ENCODE data around the gene GAREM1. TPM values are rescaled to one million over a fixed set of nuclear protein-coding genes. Genes with fewer than 3 reads are reported as not detected.

Gene GAREM1
- total and polyA plus RNA-seq, 8 donors = 2.5 to 60.3 (median 16.2) TPM

DNA sequence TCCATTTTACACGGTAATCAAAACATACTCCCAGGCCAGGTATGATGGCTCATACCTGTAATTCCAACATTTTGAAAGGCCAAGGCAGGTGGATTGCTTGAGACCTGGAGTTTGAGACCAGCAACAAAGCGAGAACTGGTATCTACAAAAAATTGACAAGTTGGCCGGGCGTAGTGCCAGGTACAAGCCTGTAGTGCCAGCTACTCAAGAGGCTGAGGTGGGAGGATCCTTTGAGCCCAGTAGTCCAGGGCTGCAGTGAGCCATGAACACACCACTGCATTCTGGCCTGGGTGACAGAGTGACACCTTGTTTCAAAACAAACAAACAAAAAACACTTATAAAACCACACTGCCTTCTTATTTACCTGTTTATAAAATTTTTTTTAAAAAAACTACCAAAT, 80.8 kb downstream of the GAREM1 start:
- Histone ChIP-seq H3K36me3 (no peaks in the 10 kb centered on the region), H3K27me3 (no peaks in the 10 kb centered on the region), H3K27ac (peak overlapping the region in 1 of 5 donors; percentile 11), H3K4me3 (no peak overlapping the region), H3K4me1 (peaks cover 0 to 37% (median 14%) of the 10 kb centered on the region in 4 donors), H3K9me3 (no peaks in the 10 kb centered on the region)
- intact Hi-C loops (cut with DNase I; ENCODE audit: low total_unique reads) = no loop called here
- TF ChIP-seq POLR2A (IDR thresholded peaks at IDR 0.05) = no peak
- TF ChIP-seq POLR2AphosphoS5 (IDR thresholded peaks at IDR 0.05) = no peak
- TF ChIP-seq, protein P1, sequence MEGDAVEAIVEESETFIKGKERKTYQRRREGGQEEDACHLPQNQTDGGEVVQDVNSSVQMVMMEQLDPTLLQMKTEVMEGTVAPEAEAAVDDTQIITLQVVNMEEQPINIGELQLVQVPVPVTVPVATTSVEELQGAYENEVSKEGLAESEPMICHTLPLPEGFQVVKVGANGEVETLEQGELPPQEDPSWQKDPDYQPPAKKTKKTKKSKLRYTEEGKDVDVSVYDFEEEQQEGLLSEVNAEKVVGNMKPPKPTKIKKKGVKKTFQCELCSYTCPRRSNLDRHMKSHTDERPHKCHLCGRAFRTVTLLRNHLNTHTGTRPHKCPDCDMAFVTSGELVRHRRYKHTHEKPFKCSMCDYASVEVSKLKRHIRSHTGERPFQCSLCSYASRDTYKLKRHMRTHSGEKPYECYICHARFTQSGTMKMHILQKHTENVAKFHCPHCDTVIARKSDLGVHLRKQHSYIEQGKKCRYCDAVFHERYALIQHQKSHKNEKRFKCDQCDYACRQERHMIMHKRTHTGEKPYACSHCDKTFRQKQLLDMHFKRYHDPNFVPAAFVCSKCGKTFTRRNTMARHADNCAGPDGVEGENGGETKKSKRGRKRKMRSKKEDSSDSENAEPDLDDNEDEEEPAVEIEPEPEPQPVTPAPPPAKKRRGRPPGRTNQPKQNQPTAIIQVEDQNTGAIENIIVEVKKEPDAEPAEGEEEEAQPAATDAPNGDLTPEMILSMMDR (IDR thresholded peaks at IDR 0.05) = no peak
- 37 to 60% (median 38%) methylated on average over 4 of the region's 4 CpGs for WGBS, 5 donors
- DNase-seq = peak; percentile 30 to 92

DNA sequence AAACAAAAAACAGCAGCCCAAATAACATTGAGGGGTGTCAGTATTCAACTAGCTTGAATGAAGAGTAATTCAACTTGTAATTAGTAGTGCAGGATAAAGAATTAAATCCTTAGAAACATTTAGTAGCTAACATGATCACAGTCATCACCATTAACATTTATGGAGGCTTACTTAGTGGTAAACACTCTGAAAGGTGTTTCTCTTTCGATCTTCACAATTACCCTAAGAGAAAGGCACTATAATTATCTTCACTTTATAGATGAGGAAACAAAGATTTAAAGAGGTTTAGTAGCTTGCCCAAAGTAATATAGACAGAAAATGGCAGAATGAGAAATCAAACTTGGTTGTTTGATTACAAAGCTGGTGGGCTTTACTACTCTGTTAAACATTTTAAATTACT, 81.5 kb downstream of the GAREM1 start:
- Histone ChIP-seq H3K4me1 (peaks cover 0 to 43% (median 14%) of the 10 kb centered on the region in 4 donors), H3K4me3 (no peak overlapping the region), H3K27ac (peak overlapping the region in 1 of 5 donors; percentile 11), H3K9me3 (no peaks in the 10 kb centered on the region), H3K27me3 (no peaks in the 10 kb centered on the region), H3K36me3 (no peaks in the 10 kb centered on the region)
- TF ChIP-seq EP300 (IDR thresholded peaks at IDR 0.05) (no peak), POLR2AphosphoS5 (IDR thresholded peaks at IDR 0.05) (no peak), POLR2A (IDR thresholded peaks at IDR 0.05) (no peak)
- TF ChIP-seq, protein P1 (IDR thresholded peaks at IDR 0.05) = no peak
- WGBS, 5 donors = 74 to 88% (median 83%) methylated on average over 1 of the region's 1 CpG
- DNase-seq = no peak
- intact Hi-C loops (cut with DNase I; ENCODE audit: low total_unique reads) = no loop called here

DNA sequence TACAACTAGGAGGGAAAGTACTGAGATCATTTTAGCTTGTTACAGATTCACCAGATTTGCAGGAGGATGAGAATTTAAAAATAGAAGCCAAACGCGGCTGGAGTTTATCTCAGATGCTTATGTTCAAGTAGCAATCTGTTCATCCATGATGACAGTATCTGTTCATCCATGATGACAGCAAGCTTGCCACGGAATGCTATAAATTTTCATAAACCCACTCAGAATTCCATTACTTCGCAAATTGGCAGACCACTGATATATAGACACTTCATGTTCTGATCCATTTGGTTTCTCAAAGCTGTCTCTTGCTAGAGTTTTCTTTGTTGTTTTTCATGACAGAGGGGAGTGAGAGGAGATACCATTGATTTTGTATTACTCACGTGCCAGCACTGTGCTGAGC, 84.2 kb downstream of the GAREM1 start:
- no peak overlapping the region for H3K27ac ChIP-seq
- 65 to 85% (median 80%) methylated on average over 5 of the region's 5 CpGs for WGBS, 5 donors
- intact Hi-C loops (cut with DNase I; ENCODE audit: low total_unique reads) = no loop called here
- no peak for DNase-seq
- no peaks in the 10 kb centered on the region for H3K9me3 ChIP-seq
- no peaks in the 10 kb centered on the region for H3K36me3 ChIP-seq
- H3K27me3 ChIP-seq = no peaks in the 10 kb centered on the region
- H3K4me1 ChIP-seq = peaks cover 9 to 52% (median 29%) of the 10 kb centered on the region in 4 donors
- H3K4me3 ChIP-seq = no peak overlapping the region
- no peak for TF ChIP-seq POLR2A (IDR thresholded peaks at IDR 0.05)
- no peak for TF ChIP-seq EP300 (IDR thresholded peaks at IDR 0.05)
- no peak for TF ChIP-seq POLR2AphosphoS5 (IDR thresholded peaks at IDR 0.05)
- TF ChIP-seq, protein P1 (IDR thresholded peaks at IDR 0.05) = no peak

DNA sequence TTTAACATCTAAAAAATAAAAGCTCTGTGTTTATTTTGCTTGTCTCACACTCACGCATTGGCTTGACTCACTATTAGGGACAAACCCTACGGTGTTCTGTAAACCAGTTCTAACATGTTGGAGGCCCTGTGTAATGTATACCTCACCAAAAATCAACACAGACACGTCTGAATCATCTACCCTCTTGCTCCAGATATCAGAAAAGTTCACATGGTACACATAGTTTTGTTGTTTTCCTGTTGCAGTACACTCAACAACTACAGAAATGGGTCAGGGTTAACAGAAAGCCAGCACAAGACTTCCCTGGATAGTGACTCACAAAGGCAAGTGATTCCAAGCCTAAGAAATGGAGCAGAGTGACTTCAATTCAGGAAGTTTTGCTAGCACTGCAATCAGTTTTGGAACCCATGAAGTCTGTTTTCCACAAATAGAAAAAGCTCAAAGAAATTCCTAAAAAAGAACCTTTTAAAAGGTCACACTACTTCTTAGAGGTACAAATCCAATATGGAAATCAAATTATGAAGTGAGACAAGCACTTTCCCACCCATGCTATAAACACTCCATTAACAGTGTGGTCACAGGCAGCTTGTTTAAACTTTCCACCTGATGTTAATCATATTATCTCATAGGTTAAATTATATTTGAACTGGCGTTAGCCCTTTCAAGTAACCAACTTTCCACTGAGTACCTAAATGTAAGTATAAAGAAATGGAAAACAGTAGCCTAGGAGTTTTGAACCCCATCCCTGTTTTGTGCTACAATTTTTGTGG, 87.4 kb downstream of the GAREM1 start:
- intact Hi-C loops (cut with DNase I; ENCODE audit: low total_unique reads) = no loop called here

More for the DNA sequence above, 87.4 kb downstream of the GAREM1 start:
- TF ChIP-seq, protein P1 (IDR thresholded peaks at IDR 0.05) = no peak
- peak in 2 of 3 donors; percentile 81 to 93 for TF ChIP-seq POLR2AphosphoS5 (IDR thresholded peaks at IDR 0.05)
- H3K27ac ChIP-seq = peak overlapping the region in 4 of 5 donors; percentile 72 to 90 (median 78)
- DNase-seq = peak in 1 of 2 donors; percentile 84
- H3K27me3 ChIP-seq = no peaks in the 10 kb centered on the region
- H3K36me3 ChIP-seq = no peaks in the 10 kb centered on the region
- peaks cover 15 to 53% (median 33%) of the 10 kb centered on the region in 4 donors for H3K4me1 ChIP-seq
- no peaks in the 10 kb centered on the region for H3K9me3 ChIP-seq
- H3K4me3 ChIP-seq = no peak overlapping the region
- whole genome bisulfite sequencing, 5 donors = 19 to 36% (median 24%) methylated on average over 4 of the region's 4 CpGs
